Spinal cord (tissue), 10 donors: Measurements from ENCODE around the gene SLK. TPM values are rescaled to one million over a fixed set of nuclear protein-coding genes. Genes with fewer than 3 reads are reported as not detected.

Experiments used
- DNase-seq, 6 donors: peaks; one replicate each; pipeline versions ENCODE4 v3.0.0 to v3.0.0-alpha.2; 2013 to 2015; ENCODE audit warnings: low spot score in 6 of 6, low read depth in 4 of 6
- H3K27ac ChIP-seq: one replicate; pipeline ENCODE4 v1.5.1; 2013; ENCODE audit warnings: low read depth, low read length, control low read depth
- H3K27me3 ChIP-seq: one replicate; pipeline ENCODE4 v1.6.1; 2013; ENCODE audit warnings: low read length; ENCODE audit not compliant: control insufficient read depth, insufficient read depth
- H3K36me3 ChIP-seq: one replicate; pipeline ENCODE4 v1.6.1; 2013; ENCODE audit warnings: low read length; ENCODE audit not compliant: control insufficient read depth, insufficient read depth
- H3K4me1 ChIP-seq: one replicate; pipeline ENCODE4 v1.6.1; 2013; ENCODE audit warnings: low read length; ENCODE audit not compliant: control insufficient read depth, insufficient read depth
- H3K4me3 ChIP-seq: one replicate; pipeline ENCODE4 v1.5.1; 2013; ENCODE audit warnings: low read depth, low read length, control low read depth
- H3K9me3 ChIP-seq: one replicate; pipeline ENCODE4 v1.6.1; 2013; ENCODE audit warnings: low read length; ENCODE audit not compliant: control insufficient read depth, insufficient read depth
- WGBS: methylation state at CpG from one replicate; pipeline ENCODE4 v1.1.5; 2013; ENCODE audit warnings: missing lambda C conversion rate; ENCODE audit not compliant: insufficient coverage; 5-methylcytosine and 5-hydroxymethylcytosine counted together
- polyA plus RNA-seq, 2 donors: library from polyadenylated mRNA; unstranded; fragments of 120-200 nt; gene quantifications; one replicate each; pipeline ENCODE4 v1.2.1, GENCODE V29; 2013; ENCODE audit not compliant: insufficient read length in 2 of 2
- total RNA-seq, 2 donors: library from RNA; depleted of rRNA in 1 of 2; stranded (reverse); fragments of 120-200 nt in 1 of 2; fragments of >200 nt in 1 of 2; gene quantifications; one replicate each; pipeline versions ENCODE4 v1.2.3 to v1.2.4, GENCODE V29; 2013 to 2014
- donor health status: healthy.

SLK gene
- total and polyA plus RNA-seq, 4 donors = 15.1 to 65.5 (median 37.6) TPM

- DNase-seq = no peak
- Histone ChIP-seq H3K4me3 (no peak overlapping the region), H3K36me3 (no peaks in the 10 kb centered on the region), H3K9me3 (no peaks in the 10 kb centered on the region), H3K27me3 (no peaks in the 10 kb centered on the region), H3K4me1 (peaks cover 4% of the 10 kb centered on the region), H3K27ac (no peak overlapping the region)
- WGBS = 100% methylated on average over 1 of the region's 4 CpGs
These were observed 15.7 kb downstream of the SLK start for GRCh38 chr10:103982639-103983038.

- H3K4me3 ChIP-seq = no peak overlapping the region
- H3K27ac ChIP-seq = no peak overlapping the region
- H3K36me3 ChIP-seq = no peaks in the 10 kb centered on the region
- DNase-seq = no peak
- WGBS = 80% methylated on average over 1 of the region's 4 CpGs
- no peaks in the 10 kb centered on the region for H3K9me3 ChIP-seq
- no peaks in the 10 kb centered on the region for H3K27me3 ChIP-seq
- peaks cover 4% of the 10 kb centered on the region for H3K4me1 ChIP-seq
These were observed 16.5 kb downstream of the SLK start for GRCh38 chr10:103983367-103983911.

GRCh38 chr10:103985726-103986125 lies 18.8 kb downstream of the SLK start:
- no peak overlapping the region for H3K27ac ChIP-seq
- H3K4me3 ChIP-seq = no peak overlapping the region
- DNase-seq = no peak
- peaks cover 4% of the 10 kb centered on the region for H3K4me1 ChIP-seq
- H3K36me3 ChIP-seq = no peaks in the 10 kb centered on the region
- no peaks in the 10 kb centered on the region for H3K27me3 ChIP-seq
- H3K9me3 ChIP-seq = no peaks in the 10 kb centered on the region

DNA sequence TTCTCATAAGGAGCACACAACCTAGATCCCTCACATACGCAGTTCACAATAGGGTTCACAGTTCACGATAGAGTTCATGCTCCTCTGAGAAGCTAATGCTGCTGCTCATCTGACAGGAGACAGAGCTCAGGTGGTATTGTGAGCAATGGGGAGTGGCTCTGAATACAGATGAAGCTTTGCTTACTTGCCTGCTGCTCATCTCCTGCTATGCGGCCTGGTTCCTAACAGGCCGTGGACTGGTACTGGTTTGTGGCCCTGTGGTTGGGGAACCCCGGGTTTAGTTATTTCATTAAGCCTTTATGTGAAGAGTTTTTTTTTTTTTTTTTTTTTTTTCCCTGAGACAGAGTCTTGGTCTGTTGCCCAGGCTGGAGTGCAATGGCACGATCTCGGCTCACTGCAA lies 19.4 kb downstream of the SLK start:
- 51% methylated on average over 5 of the region's 7 CpGs for WGBS
- no peak overlapping the region for H3K27ac ChIP-seq
- peaks cover 4% of the 10 kb centered on the region for H3K4me1 ChIP-seq

GRCh38 chr10:103990121-103990520 lies 23.2 kb downstream of the SLK start:
- H3K4me3 ChIP-seq = no peak overlapping the region
- no peak overlapping the region for H3K27ac ChIP-seq
- WGBS = 86% methylated on average over 1 of the region's 3 CpGs
- H3K36me3 ChIP-seq = no peaks in the 10 kb centered on the region
- DNase-seq = no peak
- H3K4me1 ChIP-seq = peaks cover 4% of the 10 kb centered on the region
- no peaks in the 10 kb centered on the region for H3K27me3 ChIP-seq
- H3K9me3 ChIP-seq = no peaks in the 10 kb centered on the region

More for the DNA sequence above, 19.4 kb downstream of the SLK start:
- no peaks in the 10 kb centered on the region for H3K9me3 ChIP-seq
- no peak for DNase-seq
- H3K27me3 ChIP-seq = no peaks in the 10 kb centered on the region
- no peaks in the 10 kb centered on the region for H3K36me3 ChIP-seq
- no peak overlapping the region for H3K4me3 ChIP-seq

GRCh38 chr10:103990531-103990930 lies 23.6 kb downstream of the SLK start:
- H3K36me3 ChIP-seq = no peaks in the 10 kb centered on the region
- H3K27me3 ChIP-seq = no peaks in the 10 kb centered on the region
- no peaks in the 10 kb centered on the region for H3K9me3 ChIP-seq
- H3K4me3 ChIP-seq = no peak overlapping the region
- WGBS = no CpG with 5 or more reads among the region's 1 CpG
- no peak overlapping the region for H3K27ac ChIP-seq
- no peak for DNase-seq
- peaks cover 4% of the 10 kb centered on the region for H3K4me1 ChIP-seq

- WGBS = no CpG with 5 or more reads among the region's 3 CpGs
- H3K27ac ChIP-seq = no peak overlapping the region
- H3K9me3 ChIP-seq = no peaks in the 10 kb centered on the region
- no peak for DNase-seq
- no peaks in the 10 kb centered on the region for H3K27me3 ChIP-seq
- H3K4me3 ChIP-seq = no peak overlapping the region
- H3K36me3 ChIP-seq = no peaks in the 10 kb centered on the region
- H3K4me1 ChIP-seq = peaks cover 1% of the 10 kb centered on the region
These were observed 24.6 kb downstream of the SLK start for GRCh38 chr10:103991393-103992128.

DNA sequence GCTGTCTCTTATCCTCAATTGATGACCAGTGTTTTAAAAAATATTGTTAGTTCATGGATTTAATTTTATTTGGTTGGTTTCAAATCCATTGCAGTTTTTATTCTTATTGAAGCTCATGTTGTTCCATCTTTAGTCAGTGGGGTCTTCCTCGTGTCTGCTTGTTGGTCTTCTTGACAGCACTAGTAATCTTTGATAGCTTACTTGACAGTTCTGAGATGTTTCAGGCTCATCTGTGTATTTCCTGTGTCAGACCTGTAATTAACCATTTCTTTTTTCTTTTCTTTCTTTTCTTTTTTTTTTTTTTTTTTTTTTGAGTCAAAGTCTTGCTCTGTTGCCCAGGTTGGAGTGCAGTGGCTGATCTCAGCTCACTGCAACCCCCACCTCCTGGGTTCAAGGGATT lies 28.2 kb downstream of the SLK start:
- H3K4me3 ChIP-seq = no peak overlapping the region
- no peaks in the 10 kb centered on the region for H3K4me1 ChIP-seq
- H3K9me3 ChIP-seq = no peaks in the 10 kb centered on the region
- H3K27me3 ChIP-seq = no peaks in the 10 kb centered on the region
- H3K27ac ChIP-seq = no peak overlapping the region
- H3K36me3 ChIP-seq = no peaks in the 10 kb centered on the region
- no peak for DNase-seq
- WGBS = no CpG with 5 or more reads among the region's 1 CpG

GRCh38 chr10:103998805-103999204 lies 31.9 kb downstream of the SLK start:
- no CpG with 5 or more reads among the region's 2 CpGs for WGBS
- Histone ChIP-seq H3K36me3 (peaks cover 5% of the 10 kb centered on the region), H3K4me3 (no peak overlapping the region), H3K27me3 (no peaks in the 10 kb centered on the region), H3K4me1 (no peaks in the 10 kb centered on the region), H3K9me3 (no peaks in the 10 kb centered on the region), H3K27ac (no peak overlapping the region)
- DNase-seq = no peak

- no peaks in the 10 kb centered on the region for H3K4me1 ChIP-seq
- H3K9me3 ChIP-seq = no peaks in the 10 kb centered on the region
- 100% methylated on average over 1 of the region's 1 CpG for WGBS
- DNase-seq = no peak
- H3K4me3 ChIP-seq = no peak overlapping the region
- H3K27me3 ChIP-seq = no peaks in the 10 kb centered on the region
- peaks cover 5% of the 10 kb centered on the region for H3K36me3 ChIP-seq
- H3K27ac ChIP-seq = no peak overlapping the region
These were observed 36.0 kb downstream of the SLK start for GRCh38 chr10:104002911-104003310.
